GM19397 (cell line): ENCODE data around the gene CLEC4A.
"Not testable (repeated sequence)": the region's sequence is repeated elsewhere in the genome, so short reads cannot be mapped to it uniquely, and the experiment has no call there.

Experiments
- ATAC-seq: cut with Tn5 transposase; IDR thresholded peaks from one replicate; pipeline ENCODE4 v1.9.1; 2021; ENCODE audit warnings: mild to moderate bottlenecking, moderate library complexity; ENCODE audit not compliant: unreplicated experiment

The CLEC4A gene

DNA sequence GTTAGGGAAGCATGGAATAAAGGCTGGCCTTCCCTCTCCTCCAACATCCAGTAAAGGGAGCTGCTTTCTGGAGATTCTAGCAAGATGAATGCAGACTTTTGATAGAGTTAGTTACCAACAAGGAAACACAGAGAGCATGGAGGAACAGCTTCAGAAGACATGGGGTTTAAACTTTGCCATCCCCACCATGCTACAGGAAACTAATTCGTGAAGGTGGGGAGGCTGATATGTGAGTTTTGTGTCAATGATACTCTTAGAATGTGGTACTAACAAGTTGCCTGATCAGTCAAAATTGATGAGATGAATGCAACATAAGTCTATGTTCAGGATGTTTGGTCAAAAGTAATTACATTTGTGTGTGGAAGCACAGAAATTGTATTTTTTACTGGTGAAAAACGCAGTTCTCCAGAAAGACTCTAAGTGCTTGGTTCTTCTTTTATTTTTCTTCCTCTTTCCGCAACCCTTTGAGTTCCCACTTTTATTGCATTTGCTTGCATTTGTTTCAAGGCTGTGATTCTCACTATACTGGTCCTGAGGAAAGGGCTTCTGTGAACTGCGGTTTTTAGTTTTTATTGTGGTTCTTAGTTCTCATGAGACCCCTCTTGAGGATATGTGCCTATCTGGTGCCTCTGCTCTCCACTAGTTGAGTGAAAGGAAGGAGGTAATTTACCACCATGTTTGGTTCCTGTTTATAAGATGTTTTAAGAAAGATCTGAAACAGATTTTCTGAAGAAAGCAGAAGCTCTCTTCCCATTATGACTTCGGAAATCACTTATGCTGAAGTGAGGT, at the start of gene CLEC4A:
TSS of gene CLEC4A (plus strand) at position 494 of the 789 bp plus-strand sequence. CDS start at position 756, 262 bp downstream.
- ATAC-seq, result no peak

DNA sequence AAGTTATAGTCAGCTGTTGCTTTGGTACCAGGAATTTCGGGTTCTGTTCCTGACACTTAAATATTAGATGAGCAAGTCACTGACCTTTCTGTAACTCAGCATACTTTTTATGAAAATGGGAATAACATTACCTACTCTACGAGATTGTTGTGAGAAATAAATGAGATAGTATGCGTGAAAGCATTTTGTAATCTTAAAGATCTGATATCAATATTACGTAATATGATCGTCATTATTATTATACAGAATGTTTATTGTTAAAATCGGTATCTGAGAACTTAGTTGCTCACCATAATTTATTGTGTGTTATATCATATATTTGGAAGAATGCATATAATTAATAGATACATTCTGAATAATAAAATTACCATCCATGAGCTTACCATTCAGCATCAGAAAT, 47.5 kb upstream of the CLEC4A start:
- ATAC-seq, result no peak

DNA sequence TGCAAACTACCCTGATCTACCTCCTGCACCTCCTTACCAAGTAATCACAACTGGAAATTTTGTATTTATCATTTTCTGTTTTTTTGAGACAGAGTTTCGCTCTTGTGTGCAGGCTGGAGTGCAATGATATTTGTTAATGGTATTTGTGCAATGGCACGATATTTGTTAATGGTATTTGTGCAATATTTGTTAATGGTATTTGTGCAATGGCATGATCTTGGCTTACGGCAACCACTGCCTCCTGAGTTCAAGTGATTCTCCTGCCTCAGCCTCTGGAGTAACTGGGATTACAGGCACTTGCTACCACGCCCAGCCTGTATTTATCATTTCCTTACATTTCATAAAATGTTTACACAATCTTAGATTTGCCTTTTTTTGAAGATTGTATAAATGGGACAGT, 47.1 kb upstream of the CLEC4A start:
- no peak for ATAC-seq

DNA sequence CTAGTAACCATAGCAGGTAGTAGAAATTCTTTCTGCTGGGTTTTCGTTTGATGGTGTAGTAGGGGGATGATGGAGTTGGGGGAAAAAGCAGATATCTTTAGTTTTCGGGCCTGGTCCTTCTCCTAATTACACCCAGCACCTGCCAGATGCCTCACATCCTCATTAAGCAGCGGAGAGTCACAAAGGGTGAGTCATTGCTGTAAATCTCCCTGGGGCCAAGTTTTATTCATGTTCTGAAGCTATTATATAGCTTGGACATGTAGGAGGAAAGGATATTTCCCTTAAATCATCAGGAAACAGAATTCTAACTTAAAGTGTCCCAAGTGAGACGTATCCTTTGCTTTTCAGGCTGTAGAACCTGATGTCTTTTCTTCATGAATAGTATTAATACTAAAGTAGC, 46.2 kb upstream of the CLEC4A start:
- ATAC-seq, result no peak

DNA sequence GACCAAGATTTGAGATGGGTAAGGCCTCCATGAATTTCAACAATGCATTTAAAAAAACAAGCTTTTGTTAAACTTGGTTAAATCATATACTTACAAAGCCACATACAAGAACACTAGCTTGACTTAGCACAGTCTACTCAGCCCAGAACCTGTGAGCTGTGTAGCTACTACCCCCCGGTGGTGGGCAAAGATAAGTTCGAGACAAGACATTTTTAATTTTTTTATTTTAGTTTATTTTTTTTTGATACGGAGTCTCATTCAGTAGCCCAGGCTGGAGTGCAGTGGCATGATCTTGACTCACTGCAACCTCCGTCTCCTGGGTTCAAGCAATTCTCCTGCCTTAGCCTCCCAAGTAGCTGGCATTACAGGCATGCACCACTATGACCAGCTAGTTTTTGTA, 45.0 kb upstream of the CLEC4A start:
- ATAC-seq, result no peak

DNA sequence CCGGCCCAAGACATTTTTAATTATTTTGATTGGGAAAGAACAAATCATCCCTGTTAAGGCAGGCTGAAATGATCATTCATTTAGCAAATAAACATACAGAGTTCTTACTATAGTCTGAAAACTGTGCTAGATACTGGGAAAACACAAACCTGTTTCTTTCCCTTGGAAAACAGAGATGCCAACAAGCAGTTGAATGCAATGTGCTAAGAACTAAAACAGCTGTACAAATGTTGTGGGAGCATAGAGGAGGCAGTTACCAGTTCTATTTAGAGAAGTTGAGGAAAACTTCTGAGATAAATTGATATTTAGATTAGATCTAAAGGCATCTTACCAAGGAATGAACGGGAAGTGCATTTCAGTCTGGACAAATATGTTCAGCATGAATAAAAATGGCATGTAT, 44.5 kb upstream of the CLEC4A start:
- ATAC-seq, result no peak

DNA sequence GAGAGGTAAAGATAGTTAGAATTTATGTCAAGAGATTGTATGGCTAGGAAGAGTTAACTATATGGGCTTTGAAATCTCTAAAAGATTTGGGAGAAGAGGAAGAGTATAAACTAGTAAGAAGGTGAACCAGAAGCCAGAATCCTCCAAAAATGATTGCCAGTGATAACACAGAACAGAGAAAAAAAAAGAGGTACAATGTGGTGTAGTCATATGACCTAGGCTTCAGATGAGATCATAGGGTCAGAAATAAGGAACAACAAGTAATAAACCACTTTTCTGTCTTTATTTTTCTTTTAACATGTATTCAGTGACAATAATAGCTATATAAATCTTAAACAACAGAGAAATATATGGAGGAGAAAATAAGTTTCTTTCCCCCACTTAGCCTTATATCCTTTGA, 43.3 kb upstream of the CLEC4A start:
- no peak for ATAC-seq

DNA sequence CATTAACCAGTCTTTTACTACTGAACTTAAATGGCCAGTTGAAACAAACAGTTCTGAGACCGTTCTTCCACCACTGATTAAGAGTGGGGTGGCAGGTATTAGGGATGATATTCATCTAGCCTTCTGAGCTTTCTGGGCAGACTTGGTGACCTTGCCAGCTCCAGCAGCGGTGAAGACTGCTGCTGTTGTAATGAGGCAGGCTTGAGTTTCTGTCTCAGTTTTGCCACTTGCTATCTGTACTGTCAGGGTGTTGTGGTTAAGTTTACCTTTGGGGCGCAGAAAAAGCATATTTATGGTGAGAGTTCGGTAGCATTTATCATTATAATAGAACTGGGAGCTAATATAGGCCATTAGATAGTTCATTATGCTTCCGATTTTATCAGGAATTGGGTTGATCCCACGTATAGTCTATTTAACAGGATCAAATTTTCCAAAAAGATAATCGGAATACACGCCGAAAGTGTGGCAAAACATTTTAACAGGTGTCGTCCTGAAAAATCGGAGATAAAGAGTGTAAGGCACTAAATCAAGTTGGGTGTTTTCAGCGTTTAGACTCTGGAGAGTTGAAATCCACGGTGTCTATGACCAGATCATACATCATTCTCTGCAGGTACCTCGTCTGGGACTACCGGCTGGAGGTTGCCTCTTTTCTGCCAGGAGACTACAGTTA, 42.0 kb upstream of the CLEC4A start:
- no peak for ATAC-seq

DNA sequence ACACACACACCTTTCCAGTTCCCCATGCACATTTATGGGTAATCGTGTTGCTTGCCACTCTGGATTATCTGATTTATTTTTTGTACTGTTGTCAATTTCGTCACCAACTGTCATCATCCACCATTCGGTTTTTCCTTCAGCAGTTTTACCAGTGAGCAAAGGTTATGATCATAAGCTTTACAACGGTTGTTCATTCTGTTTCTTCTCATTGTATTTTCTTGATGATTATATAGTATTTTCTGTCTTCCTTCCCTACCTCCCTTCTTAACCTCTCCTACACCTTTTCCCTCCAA, 40.7 kb upstream of the CLEC4A start:
- ATAC-seq, result no peak

DNA sequence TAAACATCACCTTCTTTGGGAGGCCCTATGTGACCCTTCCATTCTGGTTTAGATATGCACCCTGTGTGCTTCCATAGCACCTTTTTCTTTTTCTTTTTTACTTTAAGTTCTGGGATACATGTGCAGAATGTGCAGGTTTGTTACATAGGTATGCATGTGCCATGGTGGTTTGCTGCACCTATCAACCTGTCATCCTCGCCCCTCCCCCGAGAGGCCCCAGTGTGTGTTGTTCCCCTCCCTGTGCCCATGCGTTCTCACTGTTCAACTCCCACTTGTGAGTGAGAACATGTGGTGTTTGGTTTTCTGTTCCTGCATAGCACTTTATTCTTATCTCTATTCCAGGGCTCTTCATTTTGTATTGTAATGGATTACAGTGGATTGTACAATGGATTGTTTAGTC, 39.1 kb upstream of the CLEC4A start:
- not testable (repeated sequence) for ATAC-seq

DNA sequence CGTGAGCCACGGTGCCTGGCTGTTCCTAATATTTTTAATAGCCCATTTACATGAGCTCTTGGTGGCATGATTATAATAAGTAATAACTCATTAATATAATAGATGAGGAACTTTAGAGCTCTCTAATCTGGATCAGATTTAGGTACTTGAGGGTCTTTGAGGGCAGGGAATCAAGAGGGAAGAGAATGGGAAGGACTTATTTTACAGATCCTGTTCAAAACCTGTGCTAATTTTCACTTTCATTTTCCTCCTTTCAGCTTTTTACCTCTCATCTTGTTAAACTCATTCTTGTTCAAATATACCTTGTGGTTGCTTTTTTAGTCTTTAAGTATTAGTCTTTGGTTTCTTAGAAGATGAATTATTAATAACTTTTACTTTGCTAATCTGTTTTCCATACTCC, 35.8 kb upstream of the CLEC4A start:
- ATAC-seq, result no peak

DNA sequence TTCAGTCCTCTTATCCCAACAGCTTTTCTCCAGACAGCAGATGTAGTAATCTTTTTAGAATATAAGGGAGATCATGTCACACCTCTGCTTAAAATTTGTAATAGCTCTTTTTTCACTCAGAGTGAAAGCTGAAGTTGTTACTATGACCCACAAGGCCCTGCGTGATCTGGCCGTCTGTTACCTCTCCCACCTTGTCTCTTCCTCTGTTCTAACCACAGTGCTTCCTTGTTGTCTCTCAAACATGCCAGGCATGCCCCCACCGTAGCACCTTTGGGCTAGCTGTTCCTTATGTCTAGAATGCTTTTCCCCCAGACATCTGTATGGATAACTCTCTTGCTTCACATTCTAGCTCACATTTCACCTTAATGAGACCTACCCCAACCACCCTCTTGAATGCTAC, 34.8 kb upstream of the CLEC4A start:
- ATAC-seq, result peak; percentile 58

DNA sequence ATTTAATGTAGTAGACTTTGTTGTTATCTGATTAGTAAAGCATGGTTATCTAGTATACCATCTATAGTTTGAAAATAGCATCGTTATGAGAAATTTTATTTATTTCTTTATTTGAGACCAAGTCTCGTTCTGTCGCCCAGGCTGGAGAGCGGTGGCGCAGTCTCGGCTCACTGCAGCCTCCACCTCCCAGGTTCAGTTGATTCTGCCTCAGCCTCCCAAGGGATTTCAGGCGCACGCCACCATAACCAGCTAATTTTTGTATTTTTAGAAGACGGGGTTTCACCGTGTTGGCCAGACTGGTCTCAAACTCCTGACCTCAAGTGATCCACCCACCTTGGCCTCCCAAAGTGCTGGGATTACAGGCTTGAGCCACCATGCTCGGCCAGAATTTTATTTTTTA, 34.1 kb upstream of the CLEC4A start:
- ATAC-seq, result not testable (repeated sequence)

DNA sequence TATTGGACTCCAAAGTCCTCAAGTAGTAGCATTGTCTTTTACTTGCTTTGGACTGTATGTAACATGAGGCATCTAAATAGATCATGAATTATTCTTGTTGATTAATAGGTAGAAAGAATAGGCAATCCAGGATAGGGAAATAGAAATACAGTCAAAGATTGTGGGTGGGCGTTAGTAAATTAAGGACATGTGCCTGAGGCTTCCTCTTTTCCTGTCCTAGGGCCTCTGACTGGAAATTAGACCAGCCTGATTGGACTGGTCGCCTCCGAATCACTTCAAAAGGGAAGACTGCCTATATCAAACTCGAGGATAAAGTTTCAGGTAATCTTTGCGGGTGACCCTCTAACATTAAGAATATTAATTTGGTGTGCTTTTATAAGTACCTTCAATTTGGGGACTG, 33.7 kb upstream of the CLEC4A start:
- ATAC-seq, result no peak

DNA sequence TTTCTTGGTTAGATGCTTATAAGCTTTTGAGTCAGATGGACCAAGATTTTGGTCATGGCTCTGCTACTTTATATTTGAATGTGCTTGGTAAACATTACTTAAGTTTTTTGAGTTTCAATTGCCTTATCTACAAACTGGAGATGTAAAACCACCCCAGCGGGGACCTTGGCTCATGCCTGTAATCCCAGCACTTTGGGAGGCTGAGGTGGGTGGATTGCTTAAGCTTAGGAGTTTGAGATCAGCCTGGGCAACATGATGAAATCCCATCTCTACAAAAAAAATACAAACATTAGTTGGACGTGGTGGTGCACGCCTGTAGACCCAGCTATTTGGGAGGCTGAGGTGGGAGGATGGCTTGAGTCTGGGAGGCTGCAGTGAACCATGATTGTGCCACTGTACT, 30.1 kb upstream of the CLEC4A start:
- ATAC-seq, result no peak

DNA sequence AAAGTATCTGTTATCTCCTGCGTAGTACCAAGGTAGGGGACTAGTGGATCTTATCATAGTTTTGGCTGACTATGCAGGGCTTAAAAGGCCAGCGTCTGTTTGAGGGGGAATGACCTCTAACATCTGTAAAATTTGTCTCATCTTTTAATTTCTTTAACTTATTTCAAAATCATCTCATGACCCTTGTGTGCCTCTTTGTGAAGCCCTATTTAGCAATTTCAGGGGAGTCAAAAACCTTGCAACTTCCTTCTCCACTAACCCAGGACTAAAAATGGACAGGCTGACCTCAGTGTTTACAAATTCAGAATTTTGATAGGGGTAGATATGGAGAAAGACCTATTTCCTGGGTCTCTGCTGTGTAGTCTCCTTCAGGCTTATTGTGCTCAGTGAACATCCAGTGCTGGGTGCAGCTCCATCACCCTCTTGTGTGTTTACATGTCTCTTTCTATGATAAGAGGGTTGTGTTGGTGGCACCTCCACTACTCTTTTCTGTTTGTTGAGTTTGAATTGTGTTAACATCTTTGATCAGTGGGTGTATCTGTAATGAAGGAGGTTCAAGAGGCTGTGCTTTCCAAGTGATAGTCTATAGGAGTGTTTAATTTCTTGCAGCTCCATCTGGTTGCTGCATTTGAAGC, 27.0 kb upstream of the CLEC4A start:
- ATAC-seq, result no peak

DNA sequence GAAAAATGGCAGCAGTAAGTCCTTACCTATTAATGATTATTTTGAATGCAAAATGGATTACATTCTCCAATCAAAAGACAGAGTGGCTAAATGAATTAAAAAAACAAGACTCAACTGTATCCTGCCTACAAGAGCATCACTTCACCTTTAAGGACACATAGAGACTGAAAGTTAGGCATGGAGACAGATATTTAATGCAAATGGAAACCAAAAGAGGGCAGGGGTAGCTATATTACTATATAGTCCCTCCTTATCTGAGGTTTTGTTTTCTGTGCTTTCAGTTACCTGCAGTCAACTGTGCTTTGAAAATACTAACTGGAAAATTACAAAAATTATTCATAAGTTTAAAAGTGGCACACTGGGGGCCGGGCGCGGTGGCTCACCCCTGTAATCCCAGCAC, 24.2 kb upstream of the CLEC4A start:
- ATAC-seq, result no peak

DNA sequence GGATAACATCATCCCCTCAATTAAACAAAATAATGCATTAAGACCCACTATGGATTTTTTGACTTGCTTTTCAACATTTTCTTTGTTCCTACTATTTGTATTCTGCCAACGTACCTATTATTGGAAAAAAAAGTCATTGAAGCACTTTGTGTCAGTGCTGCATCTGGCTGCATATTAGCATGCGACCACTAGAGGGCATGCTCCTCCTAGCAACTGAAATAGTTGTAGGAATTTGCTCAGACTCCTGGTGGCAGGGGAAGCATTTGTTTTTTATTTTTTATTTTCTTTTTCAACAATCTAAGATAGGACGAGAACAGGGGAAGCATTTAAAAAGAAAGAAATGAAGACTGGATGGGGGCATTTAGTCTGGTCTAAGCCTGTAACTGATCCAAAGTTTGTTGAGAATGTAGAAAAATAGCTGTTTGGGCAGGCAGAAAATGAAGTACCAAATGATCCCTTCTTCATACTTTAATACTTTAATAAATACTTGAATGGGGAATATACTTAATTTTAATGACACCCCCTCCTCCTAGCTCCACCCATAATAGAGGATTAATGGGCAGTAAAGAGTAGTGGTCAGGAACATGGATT, 14.5 kb upstream of the CLEC4A start:
- ATAC-seq, result no peak

DNA sequence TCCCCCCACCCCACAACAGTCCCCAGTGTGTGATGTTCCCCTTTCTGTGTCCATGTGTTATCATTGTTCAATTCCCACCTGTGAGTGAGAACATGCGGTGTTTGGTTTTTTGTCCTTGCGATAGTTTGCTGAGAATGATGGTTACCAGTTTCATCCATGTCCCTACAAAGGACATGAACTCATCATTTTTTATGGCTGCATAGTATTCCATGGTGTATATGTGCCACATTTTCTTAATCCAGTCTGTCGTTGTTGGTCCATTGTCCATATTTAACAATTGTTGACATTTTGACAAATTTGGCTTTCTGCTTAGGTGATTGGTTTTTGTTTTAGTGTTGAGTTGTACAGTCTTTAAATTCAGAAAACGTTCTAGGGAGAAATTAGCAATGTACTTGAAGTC, 10.3 kb upstream of the CLEC4A start:
- not testable (repeated sequence) for ATAC-seq

DNA sequence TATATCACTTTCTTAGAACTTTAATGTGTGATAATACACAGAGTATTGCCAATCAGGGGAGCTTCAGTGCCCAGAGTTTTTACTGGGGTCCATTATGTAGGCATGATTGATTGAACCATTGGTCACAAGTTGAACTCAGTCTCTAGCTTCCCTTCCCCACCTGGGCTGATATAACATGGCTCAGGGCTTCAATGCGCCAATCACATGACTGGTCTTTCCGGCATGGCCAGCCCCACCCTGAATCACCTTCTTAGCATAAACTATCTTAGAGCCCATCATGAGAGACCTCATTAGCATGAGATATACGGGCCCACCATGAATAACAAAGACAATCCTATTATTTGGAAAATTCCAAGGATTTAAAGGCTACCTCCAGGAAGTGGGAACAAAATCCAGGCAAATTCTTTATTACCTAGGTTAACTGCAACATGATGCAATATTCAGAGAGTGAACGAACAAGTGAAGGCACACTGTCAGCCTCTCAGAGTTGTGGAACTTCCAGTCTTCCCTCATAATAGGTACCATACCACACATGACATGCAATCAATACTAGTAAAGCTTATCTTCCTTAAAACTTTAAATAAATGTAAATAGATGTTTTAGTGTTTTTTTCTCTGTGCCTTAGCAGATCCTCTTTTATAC, 3.2 kb upstream of the CLEC4A start:
- no peak for ATAC-seq

DNA sequence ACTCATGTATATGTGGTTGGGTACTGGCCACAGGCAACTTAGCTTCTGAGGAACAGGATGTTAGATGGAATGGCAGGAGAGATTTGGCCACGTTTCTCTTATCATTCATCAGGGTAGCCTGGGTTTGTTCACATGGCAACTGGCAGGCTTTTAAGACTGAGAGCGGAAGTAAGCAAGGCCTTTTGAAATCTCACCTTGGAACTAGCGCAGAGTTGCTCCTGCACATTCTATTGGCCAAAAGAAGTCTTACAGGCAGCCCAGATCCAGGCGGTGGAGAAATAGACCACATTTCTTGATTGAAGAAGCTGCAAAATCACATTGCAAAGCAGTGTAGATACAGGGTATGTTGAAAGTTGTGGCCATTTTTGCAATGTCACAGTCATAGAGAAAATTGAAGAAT, 3.7 kb downstream of the CLEC4A start:
- ATAC-seq, result no peak
